ENCODE results near the gene OR1I1.

GRCh38 chr19:15116856-15117255 lies 34.8 kb downstream of the OR1I1 start:
- TF ChIP-seq, protein P1, sequence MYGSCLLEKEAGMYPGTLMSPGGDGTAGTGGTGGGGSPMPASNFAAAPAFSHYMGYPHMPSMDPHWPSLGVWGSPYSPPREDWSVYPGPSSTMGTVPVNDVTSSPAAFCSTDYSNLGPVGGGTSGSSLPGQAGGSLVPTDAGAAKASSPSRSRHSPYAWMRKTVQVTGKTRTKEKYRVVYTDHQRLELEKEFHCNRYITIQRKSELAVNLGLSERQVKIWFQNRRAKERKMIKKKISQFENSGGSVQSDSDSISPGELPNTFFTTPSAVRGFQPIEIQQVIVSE (CRISPR knock-in tag; IDR thresholded peaks at IDR 0.05; ENCODE audit: borderline replicate concordance) = no peak
- TF ChIP-seq, protein P2, sequence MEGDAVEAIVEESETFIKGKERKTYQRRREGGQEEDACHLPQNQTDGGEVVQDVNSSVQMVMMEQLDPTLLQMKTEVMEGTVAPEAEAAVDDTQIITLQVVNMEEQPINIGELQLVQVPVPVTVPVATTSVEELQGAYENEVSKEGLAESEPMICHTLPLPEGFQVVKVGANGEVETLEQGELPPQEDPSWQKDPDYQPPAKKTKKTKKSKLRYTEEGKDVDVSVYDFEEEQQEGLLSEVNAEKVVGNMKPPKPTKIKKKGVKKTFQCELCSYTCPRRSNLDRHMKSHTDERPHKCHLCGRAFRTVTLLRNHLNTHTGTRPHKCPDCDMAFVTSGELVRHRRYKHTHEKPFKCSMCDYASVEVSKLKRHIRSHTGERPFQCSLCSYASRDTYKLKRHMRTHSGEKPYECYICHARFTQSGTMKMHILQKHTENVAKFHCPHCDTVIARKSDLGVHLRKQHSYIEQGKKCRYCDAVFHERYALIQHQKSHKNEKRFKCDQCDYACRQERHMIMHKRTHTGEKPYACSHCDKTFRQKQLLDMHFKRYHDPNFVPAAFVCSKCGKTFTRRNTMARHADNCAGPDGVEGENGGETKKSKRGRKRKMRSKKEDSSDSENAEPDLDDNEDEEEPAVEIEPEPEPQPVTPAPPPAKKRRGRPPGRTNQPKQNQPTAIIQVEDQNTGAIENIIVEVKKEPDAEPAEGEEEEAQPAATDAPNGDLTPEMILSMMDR (IDR thresholded peaks at IDR 0.05) = no peak
- TF ChIP-seq NFYB (CRISPR knock-in tag; conservative IDR thresholded peaks at IDR 0.05; ENCODE audit: low read depth) = no peak
